GM18511 (cell line): ENCODE results near the gene FAM200B.
A peak's percentile ranks its signal among the peaks of the same experiment; 100 is the strongest.

Experiments used
- ATAC-seq: cut with Tn5 transposase; IDR thresholded peaks from one replicate; pipeline ENCODE4 v1.9.1; 2021; ENCODE audit warnings: mild to moderate bottlenecking, moderate library complexity; ENCODE audit not compliant: unreplicated experiment

The FAM200B gene

GRCh38 chr4:15681372-15682241, at the start of gene FAM200B:
Gene FAM200B, plus strand, starts transcription at chr4:15681827. Its CDS starts 5,151 bp downstream, at chr4:15686978.
- ATAC-seq: peak; percentile 92

- ATAC-seq: no peak
Observed at GRCh38 chr4:15636818-15637217, 44.8 kb upstream of the FAM200B start.

GRCh38 chr4:15638418-15638817, 43.2 kb upstream of the FAM200B start:
- no peak for ATAC-seq

- ATAC-seq: peak; percentile 68
Observed at GRCh38 chr4:15648600-15648999, 33.0 kb upstream of the FAM200B start.

- peak; percentile 48 for ATAC-seq
Observed at GRCh38 chr4:15649914-15650545, 31.6 kb upstream of the FAM200B start.

GRCh38 chr4:15651676-15652075, 30.0 kb upstream of the FAM200B start:
- ATAC-seq: no peak

GRCh38 chr4:15652191-15652590, 29.4 kb upstream of the FAM200B start:
- ATAC-seq: no peak

GRCh38 chr4:15652841-15653240, 28.8 kb upstream of the FAM200B start:
- ATAC-seq: no peak

DNA sequence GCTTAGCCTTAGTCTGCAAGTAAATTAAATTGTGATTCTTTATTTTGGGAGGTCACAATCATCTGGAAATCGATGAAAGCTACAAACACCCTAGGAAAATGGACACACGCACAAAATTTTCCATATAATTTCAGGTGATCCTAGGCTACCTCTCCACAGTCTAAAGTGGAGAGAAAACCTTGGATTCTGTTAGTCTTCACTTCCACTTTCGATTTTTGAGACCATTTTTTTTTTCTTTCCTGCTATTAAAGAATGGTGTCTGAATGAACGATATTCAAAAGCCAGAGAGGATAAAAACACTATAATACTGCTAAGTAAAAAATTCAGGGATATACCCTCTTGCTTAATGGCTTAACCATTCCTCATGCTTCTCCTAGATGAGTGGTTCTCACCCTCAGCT, 28.2 kb upstream of the FAM200B start:
- no peak for ATAC-seq

- ATAC-seq: peak; percentile 39
Observed at GRCh38 chr4:15653864-15654592, 27.6 kb upstream of the FAM200B start.

- peak; percentile 55 for ATAC-seq
Observed at GRCh38 chr4:15654593-15655222, 26.9 kb upstream of the FAM200B start.

DNA sequence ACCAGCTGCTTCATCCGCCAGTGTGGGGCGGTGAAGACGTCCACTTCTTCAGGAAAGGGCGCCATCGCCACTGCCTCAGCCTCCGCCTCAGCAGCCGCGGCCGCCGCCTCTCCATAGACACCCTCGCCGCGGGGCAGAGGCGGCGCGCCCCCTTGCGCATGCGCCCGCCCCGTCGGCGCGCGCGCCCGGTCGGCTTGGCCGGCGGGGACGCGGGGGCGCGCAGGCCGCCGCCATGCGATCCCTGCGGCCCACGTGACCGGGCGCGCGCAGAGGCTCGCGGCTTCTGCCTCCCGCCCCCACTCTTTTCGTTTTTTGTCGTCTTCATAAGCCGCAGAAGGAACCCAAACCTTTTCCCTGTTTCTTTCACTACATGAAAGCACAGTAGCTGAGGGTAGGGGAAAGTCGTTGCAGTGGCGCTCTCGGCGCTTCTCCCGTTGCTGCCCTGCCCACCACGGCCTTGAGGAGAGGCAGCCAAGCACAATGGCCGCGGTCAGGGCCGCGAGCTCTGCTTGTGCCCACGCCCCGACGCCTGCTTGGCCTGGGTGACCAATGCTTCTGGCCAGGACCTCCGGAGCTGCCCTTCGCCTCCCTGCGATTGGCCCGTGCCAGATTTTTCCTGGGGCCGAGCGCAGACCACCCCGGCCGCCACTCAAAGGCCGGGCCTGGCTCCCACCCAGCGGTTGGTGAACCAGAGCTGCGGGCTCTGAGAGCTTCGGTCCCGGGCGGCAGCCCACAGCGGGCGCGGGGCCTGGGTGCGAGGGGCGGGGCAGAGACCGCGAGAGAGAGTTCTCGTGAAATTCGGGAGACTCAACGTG, 26.2 kb upstream of the FAM200B start, which contains the start of gene FBXL5:
FBXL5 (minus strand) TSS at position 135 of the 815 bp plus-strand sequence; CDS start at position 65, 70 bp downstream.
- ATAC-seq: peak; percentile 71

- ATAC-seq: no peak
Observed at GRCh38 chr4:15656038-15656470, 25.6 kb upstream of the FAM200B start.

- ATAC-seq: no peak
Observed at GRCh38 chr4:15657366-15657765, 24.3 kb upstream of the FAM200B start.

- no peak for ATAC-seq
Observed at GRCh38 chr4:15658136-15658770, 23.4 kb upstream of the FAM200B start.

DNA sequence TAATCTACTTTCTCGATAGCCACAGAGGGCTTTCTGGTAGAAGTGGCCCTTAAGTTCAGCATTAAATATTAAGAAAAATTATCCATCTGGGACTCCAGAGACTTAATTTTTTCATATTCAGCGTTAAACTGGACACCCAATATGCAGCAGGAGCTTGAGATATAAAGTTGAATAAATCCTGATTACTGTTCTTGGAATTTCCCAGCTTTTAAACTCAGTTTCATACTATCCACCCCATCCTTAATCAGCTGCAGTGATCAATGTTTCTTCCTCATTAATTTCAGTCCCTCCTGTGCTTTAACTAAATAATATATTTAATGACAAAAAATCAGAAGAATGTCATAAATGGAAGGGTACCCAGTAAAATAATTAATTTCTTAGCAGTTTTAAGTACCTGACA, 22.8 kb upstream of the FAM200B start:
- no peak for ATAC-seq

DNA sequence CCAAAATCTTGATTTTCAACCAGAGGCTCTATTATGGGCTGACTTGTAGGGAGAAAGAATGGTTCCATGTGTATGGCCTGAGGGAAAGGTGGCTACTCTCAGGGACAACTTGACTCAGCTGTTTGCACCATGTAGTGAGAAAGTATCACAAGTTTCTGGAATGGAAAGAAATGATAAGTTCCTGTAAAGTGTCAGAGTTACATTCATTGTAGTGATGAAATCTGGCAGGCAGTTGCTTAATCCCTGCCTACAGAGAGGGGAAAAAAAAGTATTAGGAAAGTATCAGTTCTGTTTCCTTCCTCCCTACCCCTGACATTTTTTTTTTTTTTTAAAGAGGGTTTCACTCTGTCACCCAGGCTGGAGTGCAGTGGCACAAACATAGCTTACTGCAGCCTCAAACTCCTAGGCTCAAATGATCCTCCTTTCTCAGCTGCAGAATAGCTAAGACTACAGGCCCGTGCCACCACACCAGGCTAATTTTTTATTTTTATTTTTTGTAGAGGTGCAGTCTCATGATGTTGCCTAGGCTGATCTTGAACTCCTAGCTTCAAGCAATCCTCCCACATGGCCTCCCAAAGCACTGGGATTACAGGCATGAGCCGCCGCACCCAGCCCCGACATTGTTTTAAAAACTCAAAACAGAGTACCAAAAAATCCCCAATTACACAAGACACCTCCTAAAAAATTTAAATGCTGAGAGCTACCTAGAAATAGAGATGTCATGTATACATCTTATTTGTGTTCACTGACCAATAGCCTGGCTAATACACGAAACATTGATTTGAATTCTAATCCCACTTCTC, 21.7 kb upstream of the FAM200B start:
- no peak for ATAC-seq

GRCh38 chr4:15665753-15666365, 15.8 kb upstream of the FAM200B start:
- no peak for ATAC-seq
